Measurements from ENCODE around the gene CFAP61.

DNA sequence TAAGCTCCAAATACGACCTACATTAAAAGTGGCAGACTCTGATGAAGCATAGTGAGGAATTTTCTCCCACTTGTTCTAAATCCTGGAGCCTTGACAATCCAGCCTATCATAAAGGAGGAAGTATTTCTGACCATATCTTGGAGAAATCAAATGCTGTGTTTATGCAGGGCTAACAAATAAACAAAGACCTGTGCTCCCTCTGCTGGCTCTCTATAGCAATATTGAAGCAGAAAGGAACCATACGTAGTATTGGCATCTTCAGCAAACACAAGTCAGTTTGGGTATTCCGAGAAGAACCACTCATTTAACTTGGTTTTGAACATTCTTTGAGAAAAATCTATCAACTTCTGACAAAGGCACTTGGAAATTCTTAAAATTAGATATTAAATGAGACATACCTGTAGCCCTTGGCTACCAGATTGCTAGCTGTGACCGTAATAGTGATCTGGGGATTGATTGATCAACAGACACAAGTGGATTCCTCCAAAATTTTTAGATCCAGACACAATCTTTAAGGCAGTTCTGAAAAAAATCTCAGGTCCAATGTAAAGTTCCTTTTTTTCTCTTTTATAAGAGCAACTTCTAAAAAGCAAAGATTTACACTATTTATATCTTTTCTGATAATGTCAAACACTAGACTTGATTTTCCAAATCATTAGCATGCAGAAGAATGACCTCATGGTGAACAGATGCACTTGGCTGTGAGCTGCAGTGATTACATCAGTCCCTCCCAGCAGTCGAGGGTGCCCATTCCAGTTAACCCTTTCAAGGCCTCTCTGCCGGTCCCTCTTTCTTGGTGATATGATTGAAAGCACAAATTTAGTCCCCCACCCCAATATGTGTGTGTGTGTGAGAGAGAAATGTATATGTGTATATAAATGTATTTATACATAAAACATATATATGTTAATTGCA is 355.8 kb downstream of the CFAP61 start:
- TF ChIP-seq, protein P1, sequence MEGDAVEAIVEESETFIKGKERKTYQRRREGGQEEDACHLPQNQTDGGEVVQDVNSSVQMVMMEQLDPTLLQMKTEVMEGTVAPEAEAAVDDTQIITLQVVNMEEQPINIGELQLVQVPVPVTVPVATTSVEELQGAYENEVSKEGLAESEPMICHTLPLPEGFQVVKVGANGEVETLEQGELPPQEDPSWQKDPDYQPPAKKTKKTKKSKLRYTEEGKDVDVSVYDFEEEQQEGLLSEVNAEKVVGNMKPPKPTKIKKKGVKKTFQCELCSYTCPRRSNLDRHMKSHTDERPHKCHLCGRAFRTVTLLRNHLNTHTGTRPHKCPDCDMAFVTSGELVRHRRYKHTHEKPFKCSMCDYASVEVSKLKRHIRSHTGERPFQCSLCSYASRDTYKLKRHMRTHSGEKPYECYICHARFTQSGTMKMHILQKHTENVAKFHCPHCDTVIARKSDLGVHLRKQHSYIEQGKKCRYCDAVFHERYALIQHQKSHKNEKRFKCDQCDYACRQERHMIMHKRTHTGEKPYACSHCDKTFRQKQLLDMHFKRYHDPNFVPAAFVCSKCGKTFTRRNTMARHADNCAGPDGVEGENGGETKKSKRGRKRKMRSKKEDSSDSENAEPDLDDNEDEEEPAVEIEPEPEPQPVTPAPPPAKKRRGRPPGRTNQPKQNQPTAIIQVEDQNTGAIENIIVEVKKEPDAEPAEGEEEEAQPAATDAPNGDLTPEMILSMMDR (IDR thresholded peaks at IDR 0.05), result no peak
- TF ChIP-seq POLR2A (IDR thresholded peaks at IDR 0.05), result no peak
